ENCODE data around the gene CAMK1G. TPM values are rescaled to one million over a fixed set of nuclear protein-coding genes. Genes with fewer than 3 reads are reported as not detected.

The CAMK1G gene
- total and polyA plus RNA-seq, 2 experiments from 2014 or later = 0.32 to 0.76 TPM

DNA sequence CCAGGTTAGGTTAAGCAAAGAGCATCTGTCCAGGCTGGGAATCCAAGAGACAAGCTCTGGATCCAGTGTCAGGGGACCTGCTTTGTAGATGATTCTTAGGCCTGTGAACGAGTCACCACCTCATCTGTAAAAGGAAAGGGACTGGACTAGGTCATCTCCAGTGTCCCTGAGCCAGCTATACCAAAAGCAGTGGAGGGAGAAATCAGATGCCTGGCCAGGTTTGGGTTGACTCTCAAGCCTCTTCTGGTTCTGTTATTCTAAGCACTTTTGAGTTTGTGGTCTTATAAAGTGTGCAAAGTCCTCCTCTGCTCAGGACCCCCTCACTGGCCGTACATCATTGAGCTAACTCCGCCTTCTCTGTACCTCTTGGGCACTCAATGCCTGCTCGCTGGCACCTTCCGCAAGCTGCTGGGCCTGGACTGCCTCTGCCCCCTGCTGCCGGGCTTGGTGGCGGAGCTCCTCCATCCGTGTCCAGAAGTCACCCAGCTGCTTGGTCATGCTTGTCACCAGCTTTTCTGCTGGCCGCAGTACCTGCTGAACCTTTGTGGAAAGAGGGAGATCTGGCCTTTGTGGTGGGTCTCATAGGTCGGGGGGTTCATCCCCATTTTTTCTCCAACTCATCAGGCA is 33.6 kb downstream of the CAMK1G start:
- Histone ChIP-seq H3K36me3 (ENCODE audit: insufficient read depth) (no peaks in the 10 kb centered on the region), H3K79me2 (replicated peaks; ENCODE audit: insufficient read depth) (no peaks in the 10 kb centered on the region), H3K4me3 (no peak overlapping the region), H3K27ac (ENCODE audit: low read depth) (no peak overlapping the region), H3K4me2 (no peak overlapping the region), H3F3A (replicated peaks; ENCODE audit: low read depth) (no peaks in the 10 kb centered on the region), H2AFZ (no peak overlapping the region), H3K4me1 (ENCODE audit: insufficient read depth) (no peaks in the 10 kb centered on the region), H3K9me2 (ENCODE audit: insufficient read depth) (no peaks in the 10 kb centered on the region), H4K20me1 (replicated peaks; ENCODE audit: insufficient read depth) (no peaks in the 10 kb centered on the region), H3K27me3 (ENCODE audit: insufficient read depth) (no peaks in the 10 kb centered on the region)
- peaks cover 10% of the 10 kb centered on the region for H3K27me3 Mint-ChIP-seq (ENCODE audit: insufficient read depth, low read depth, poor library complexity)
- TF ChIP-seq ZNF462 (CRISPR knock-in tag; IDR thresholded peaks at IDR 0.05) = no peak
- TF ChIP-seq ZNF114 (CRISPR knock-in tag; IDR thresholded peaks at IDR 0.05) = no peak
- no peak for TF ChIP-seq EZH2 (IDR thresholded peaks at IDR 0.05; ENCODE audit: low read depth, unreplicated experiment)
- TF ChIP-seq, protein P1, sequence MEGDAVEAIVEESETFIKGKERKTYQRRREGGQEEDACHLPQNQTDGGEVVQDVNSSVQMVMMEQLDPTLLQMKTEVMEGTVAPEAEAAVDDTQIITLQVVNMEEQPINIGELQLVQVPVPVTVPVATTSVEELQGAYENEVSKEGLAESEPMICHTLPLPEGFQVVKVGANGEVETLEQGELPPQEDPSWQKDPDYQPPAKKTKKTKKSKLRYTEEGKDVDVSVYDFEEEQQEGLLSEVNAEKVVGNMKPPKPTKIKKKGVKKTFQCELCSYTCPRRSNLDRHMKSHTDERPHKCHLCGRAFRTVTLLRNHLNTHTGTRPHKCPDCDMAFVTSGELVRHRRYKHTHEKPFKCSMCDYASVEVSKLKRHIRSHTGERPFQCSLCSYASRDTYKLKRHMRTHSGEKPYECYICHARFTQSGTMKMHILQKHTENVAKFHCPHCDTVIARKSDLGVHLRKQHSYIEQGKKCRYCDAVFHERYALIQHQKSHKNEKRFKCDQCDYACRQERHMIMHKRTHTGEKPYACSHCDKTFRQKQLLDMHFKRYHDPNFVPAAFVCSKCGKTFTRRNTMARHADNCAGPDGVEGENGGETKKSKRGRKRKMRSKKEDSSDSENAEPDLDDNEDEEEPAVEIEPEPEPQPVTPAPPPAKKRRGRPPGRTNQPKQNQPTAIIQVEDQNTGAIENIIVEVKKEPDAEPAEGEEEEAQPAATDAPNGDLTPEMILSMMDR (conservative IDR thresholded peaks at IDR 0.05; ENCODE audit: low read depth in 2 of 2) = no peak
- no peak for TF ChIP-seq CREB1 (CRISPR knock-in tag; IDR thresholded peaks at IDR 0.05; ENCODE audit: low read depth)
- TF ChIP-seq NANOG (IDR thresholded peaks at IDR 0.05; ENCODE audit: borderline replicate concordance) = no peak
- TF ChIP-seq STAT1 (IDR thresholded peaks at IDR 0.05; ENCODE audit: unreplicated experiment) = no peak
- no peak for TF ChIP-seq POLR2AphosphoS5 (IDR thresholded peaks at IDR 0.05; ENCODE audit: low read depth)
- no peak for TF ChIP-seq REST (IDR thresholded peaks at IDR 0.05; ENCODE audit: unreplicated experiment)
- TF ChIP-seq ZNF331 (CRISPR knock-in tag; IDR thresholded peaks at IDR 0.05; ENCODE audit: low read depth) = no peak
- no peak for TF ChIP-seq JUNB (IDR thresholded peaks at IDR 0.05; ENCODE audit: unreplicated experiment)
- TF ChIP-seq EZH2phosphoT487 (IDR thresholded peaks at IDR 0.05; ENCODE audit: unreplicated experiment) = no peak
- TF ChIP-seq, protein P2, sequence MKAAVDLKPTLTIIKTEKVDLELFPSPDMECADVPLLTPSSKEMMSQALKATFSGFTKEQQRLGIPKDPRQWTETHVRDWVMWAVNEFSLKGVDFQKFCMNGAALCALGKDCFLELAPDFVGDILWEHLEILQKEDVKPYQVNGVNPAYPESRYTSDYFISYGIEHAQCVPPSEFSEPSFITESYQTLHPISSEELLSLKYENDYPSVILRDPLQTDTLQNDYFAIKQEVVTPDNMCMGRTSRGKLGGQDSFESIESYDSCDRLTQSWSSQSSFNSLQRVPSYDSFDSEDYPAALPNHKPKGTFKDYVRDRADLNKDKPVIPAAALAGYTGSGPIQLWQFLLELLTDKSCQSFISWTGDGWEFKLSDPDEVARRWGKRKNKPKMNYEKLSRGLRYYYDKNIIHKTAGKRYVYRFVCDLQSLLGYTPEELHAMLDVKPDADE (IDR thresholded peaks at IDR 0.05) = no peak
- no peaks in the 10 kb centered on the region; the same call in 2 of the 3 replicates for H3K36me3 Mint-ChIP-seq (ENCODE audit: low read depth)
- no peak for ATAC-seq
- no peak for DNase-seq (ENCODE audit: low spot score)
- H3K4me1 Mint-ChIP-seq = peaks cover 3% of the 10 kb centered on the region; the same call in 1 of the 3 replicates
- no peak overlapping the region; the same call in 2 of the 3 replicates for H3K4me3 Mint-ChIP-seq
- H3K27ac Mint-ChIP-seq = no peak overlapping the region
- no peaks in the 10 kb centered on the region for H3K9me3 Mint-ChIP-seq
